Urinary bladder (tissue), 4 donors: Measurements from ENCODE around the gene PSMC3IP. TPM values are rescaled to one million over a fixed set of nuclear protein-coding genes. Genes with fewer than 3 reads are reported as not detected.
"Not testable (repeated sequence)": the region's sequence is repeated elsewhere in the genome, so short reads cannot be mapped to it uniquely, and the experiment has no call there.

ENCODE experiments used
- DNase-seq: peaks from one replicate; pipeline ENCODE4 v3.0.0-alpha.2; 2015; ENCODE audit errors: extremely low spot score
- H3K27ac ChIP-seq: one replicate; pipeline ENCODE4 v1.5.1; 2013; ENCODE audit warnings: low read depth, mild to moderate bottlenecking, moderate library complexity
- H3K36me3 ChIP-seq: one replicate; pipeline ENCODE4 v1.6.1; 2013; ENCODE audit warnings: mild to moderate bottlenecking, moderate library complexity; ENCODE audit not compliant: insufficient read depth
- H3K4me1 ChIP-seq: one replicate; pipeline ENCODE4 v1.6.1; 2013; ENCODE audit warnings: mild to moderate bottlenecking, moderate library complexity; ENCODE audit not compliant: insufficient read depth
- H3K4me3 ChIP-seq: one replicate; pipeline ENCODE4 v1.5.1; 2013; ENCODE audit warnings: low read depth, low read length
- WGBS: extraction: QIAGEN DNeasy Blood & Tissue Kit; methylation state at CpG from one replicate; pipeline ENCODE4 v1.1.7; 2013; 5-methylcytosine and 5-hydroxymethylcytosine counted together
- polyA plus RNA-seq: library from polyadenylated mRNA; stranded (reverse); fragments of 200-250 nt; gene quantifications from one replicate; pipeline ENCODE4 v1.2.3, GENCODE V29; 2013
- total RNA-seq: library from RNA; depleted of rRNA; stranded (reverse); fragments of >200 nt; gene quantifications from one replicate; pipeline ENCODE4 v1.2.3, GENCODE V29; 2014
- donor health status: healthy with polysubstance abuse.
- donor health status: healthy.

The PSMC3IP gene
- 4.5 TPM for total RNA-seq
- polyA plus RNA-seq, result 7.9 TPM

- Histone ChIP-seq H3K36me3 (peaks cover 10% of the 10 kb centered on the region), H3K4me1 (no peaks in the 10 kb centered on the region), H3K27ac (peak within 1 kb of the TSS; percentile 38), H3K4me3 (peak within 1 kb of the TSS; percentile 51)
- DNase-seq, result peak; percentile 81
- under 1% methylated on average over 52 of the region's 52 CpGs for WGBS
These were observed at the start of gene PSMC3IP for GRCh38 chr17:42577532-42578281. Gene PSMC3IP (minus strand): TSS chr17:42577729. CDS start chr17:42577686, 43 bp downstream.

DNA sequence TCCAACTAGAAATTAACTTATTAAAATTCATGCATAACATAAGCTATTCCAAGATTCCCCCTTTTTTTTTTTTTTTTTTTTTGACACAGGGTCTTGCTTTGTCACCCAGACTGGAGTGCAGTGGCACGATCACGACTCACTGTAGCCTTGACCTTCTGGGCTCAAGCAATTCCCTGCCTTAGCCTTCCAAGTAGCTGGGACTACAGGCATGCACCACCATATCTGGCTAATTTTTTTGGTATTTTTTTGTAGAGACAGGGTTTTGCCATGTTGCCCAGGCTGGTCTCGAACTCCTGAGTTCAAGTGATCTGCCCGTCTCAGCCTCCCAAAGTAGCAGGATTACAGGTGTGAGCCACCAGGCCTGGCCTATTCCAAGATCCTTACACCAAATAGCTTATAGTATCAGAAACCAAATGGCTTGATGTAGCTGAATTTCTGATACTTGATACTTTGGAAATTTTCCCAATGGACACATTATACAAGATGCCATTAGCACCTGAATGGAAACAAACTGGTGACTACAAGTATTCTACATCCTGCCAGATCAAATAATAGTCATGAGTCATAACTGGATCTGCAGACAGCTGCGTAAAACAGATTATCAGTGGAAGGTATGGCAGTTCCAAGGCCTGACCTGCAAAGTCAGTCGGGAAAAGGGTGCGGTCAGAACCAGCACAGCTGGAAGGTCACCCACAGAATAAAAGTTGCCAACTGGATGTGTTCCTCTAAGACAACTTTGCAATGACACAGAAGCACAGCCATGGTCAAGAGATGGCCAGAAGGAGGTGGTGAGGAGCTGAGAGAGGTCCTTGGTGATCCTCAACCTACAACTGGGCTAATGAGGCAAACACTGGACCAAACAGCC is 46.4 kb upstream of the PSMC3IP start:
- no peak overlapping the region for H3K4me3 ChIP-seq
- H3K36me3 ChIP-seq, result no peaks in the 10 kb centered on the region
- no peaks in the 10 kb centered on the region for H3K4me1 ChIP-seq
- WGBS, result 83% methylated on average over 7 of the region's 7 CpGs
- no peak overlapping the region for H3K27ac ChIP-seq
- no peak for DNase-seq

DNA sequence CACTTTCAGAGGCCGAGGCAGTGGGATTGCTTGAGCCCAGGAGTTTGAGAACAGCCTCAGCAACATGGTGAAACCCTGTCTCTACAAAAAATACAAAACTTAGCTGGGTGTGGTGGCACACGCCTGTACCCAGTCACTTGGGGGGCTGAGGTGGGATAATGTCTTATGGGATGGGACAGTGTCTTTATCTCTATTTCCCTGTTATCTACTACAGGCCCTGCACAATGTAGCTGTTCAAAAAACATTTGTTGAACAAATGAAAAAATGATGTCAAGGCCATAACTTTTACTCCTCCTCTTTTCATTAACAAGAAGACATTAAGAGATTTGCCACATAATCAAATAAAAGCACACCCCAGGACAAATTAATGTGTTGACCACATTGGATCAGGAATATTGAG is 45.7 kb upstream of the PSMC3IP start:
- Histone ChIP-seq H3K4me1 (no peaks in the 10 kb centered on the region), H3K4me3 (no peak overlapping the region), H3K36me3 (no peaks in the 10 kb centered on the region), H3K27ac (no peak overlapping the region)
- 86% methylated on average over 2 of the region's 2 CpGs for WGBS
- DNase-seq, result no peak

GRCh38 chr17:42621987-42622386 is 44.5 kb upstream of the PSMC3IP start:
- WGBS, result 90% methylated on average over 3 of the region's 3 CpGs
- not testable (repeated sequence) for DNase-seq, H3K36me3 ChIP-seq

GRCh38 chr17:42618442-42619150 is 41.1 kb upstream of the PSMC3IP start:
- H3K36me3 ChIP-seq, result peaks cover 2% of the 10 kb centered on the region
- WGBS, result 47% methylated on average over 9 of the region's 9 CpGs
- no peak overlapping the region for H3K4me3 ChIP-seq
- no peak overlapping the region for H3K27ac ChIP-seq
- H3K4me1 ChIP-seq, result no peaks in the 10 kb centered on the region
- DNase-seq, result no peak

More at GRCh38 chr17:42621987-42622386, 44.5 kb upstream of the PSMC3IP start:
- H3K4me1 ChIP-seq, H3K4me3 ChIP-seq, H3K27ac ChIP-seq: not testable (repeated sequence)

- Histone ChIP-seq H3K36me3 (peaks cover 2% of the 10 kb centered on the region), H3K4me3 (no peak overlapping the region), H3K4me1 (no peaks in the 10 kb centered on the region), H3K27ac (no peak overlapping the region)
- no peak for DNase-seq
- 39% methylated on average over 4 of the region's 4 CpGs for WGBS
These were observed 40.5 kb upstream of the PSMC3IP start for GRCh38 chr17:42617956-42618431.

DNA sequence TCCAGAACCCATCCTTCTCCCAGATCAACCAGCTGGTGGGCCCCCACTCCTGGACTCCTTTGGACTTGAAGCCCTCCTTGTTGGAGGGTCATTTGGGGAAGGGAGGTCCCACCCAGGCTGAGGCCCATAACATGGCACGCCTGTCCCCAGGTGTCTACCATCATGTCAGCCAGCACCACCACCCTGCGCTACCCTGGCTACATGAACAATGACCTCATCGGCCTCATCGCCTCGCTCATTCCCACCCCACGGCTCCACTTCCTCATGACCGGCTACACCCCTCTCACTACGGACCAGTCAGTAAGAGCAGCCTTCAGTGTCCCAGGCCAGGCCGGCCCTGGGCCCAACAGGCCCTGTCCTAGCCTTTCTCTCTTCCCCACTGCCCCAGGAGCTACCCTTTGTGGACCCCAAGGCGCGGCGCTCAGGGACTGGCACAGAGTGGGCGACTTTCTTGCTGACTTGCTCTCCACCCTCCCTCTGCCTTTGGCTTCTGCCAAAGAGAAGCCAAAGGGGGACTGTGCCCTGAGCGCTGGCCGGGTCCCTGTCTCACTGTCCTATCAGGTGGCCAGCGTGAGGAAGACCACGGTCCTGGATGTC is 36.3 kb upstream of the PSMC3IP start:
- no peak for DNase-seq
- Histone ChIP-seq H3K4me3 (no peak overlapping the region), H3K4me1 (no peaks in the 10 kb centered on the region), H3K27ac (no peak overlapping the region), H3K36me3 (peaks cover 2% of the 10 kb centered on the region)
- WGBS, result 96% methylated on average over 17 of the region's 17 CpGs

DNA sequence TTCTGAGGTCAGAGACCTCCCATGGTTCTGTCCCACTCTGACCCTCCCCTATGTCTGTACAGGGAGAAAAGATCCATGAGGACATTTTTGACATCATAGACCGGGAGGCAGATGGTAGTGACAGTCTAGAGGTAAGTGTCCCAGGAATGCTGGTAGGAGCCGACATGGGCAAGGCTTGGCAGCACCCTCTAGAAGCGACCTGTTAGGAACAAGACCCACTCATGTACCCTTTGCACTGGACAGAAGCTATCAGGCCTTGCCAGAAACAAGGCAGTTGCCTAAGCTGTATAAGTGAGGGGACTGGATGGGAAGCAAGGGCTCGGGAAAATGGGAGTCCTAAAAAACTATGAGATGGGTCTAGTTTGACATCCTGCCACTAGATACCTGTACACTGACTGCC is 34.5 kb upstream of the PSMC3IP start:
- Histone ChIP-seq H3K4me3 (no peak overlapping the region), H3K27ac (no peak overlapping the region), H3K4me1 (no peaks in the 10 kb centered on the region), H3K36me3 (peaks cover 2% of the 10 kb centered on the region)
- no peak for DNase-seq
- 93% methylated on average over 4 of the region's 4 CpGs for WGBS

DNA sequence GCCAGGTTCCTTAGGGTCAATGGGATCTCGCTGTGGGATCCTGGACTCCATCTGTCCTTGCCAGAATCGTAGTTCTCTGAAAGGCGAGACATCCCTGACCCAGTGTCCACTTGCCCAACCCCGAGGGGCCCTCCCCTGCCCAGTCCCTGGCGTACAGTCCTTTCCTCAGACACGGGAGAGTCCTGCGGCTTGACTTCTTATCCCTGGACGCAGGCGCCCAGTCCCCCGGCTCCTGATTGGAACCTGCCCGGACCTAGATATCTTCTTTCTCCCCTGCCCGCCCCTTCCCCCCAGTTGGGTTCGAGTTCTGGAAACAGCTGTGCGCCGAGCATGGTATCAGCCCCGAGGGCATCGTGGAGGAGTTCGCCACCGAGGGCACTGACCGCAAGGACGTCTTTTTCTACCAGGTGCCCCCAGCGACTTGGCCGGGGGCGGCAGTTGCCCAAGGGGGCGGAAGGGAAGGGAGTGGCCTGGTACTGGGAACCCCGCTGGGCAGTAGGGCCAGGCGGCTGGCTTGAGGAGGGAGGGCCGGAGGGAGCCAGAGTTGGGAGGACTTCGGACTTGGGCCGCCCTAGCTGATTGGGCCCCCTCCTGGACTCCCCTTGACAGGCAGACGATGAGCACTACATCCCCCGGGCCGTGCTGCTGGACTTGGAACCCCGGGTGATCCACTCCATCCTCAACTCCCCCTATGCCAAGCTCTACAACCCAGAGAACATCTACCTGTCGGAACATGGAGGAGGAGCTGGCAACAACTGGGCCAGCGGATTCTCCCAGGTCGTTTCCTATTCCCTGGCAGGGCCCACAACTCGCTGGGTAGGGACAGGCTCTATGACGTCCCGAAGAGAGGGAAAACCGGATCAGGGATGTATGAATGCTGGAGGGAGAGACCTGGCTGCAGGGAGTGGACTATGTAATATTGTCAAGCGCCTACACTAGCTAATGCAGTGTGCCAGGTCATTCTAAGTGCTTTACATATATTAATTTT is 32.6 kb upstream of the PSMC3IP start:
- H3K4me1 ChIP-seq, DNase-seq, H3K36me3 ChIP-seq: not testable (repeated sequence)
- Histone ChIP-seq H3K4me3 (peak overlapping the region; percentile 56), H3K27ac (peak overlapping the region; percentile 78)
- WGBS, result 10% methylated on average over 35 of the region's 42 CpGs

DNA sequence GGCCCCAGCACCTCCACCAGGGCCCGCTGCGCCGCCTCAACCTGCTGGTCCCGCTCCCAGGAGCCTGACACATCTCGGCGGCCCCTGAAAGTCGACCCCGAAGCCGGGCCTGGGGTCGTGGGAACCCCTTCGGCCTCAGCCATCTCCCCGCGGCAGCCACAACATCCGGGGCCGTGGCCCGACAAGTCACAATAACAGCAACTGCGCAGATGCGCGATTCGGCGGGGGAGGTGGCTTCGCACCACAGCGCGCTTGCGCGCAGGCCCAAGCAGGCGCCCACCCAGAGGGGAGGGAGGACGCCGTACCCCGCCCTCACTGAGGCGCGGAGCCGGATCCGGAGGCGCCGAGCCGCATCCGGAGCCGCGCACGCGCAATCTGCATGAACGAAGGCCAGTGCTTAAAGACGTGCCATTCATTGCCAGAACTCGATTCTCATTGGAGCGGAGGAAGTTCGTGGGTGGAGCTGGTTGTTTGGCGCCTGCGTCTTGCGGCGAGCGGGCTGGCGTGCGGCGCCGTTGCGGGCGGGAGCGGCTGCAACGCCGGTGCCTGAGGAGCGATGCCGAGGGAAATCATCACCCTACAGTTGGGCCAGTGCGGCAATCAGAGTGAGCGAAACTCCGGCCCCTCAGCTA is 31.8 kb upstream of the PSMC3IP start, which contains the start of the genes RETREG3 and TUBG1:
RETREG3 (minus strand) TSS at position 193 of the 632 bp plus-strand sequence; CDS start at position 143, 50 bp downstream.
TUBG1 (plus strand) TSS at position 502 of the 632 bp plus-strand sequence; CDS start at position 557, 55 bp downstream.
- Histone ChIP-seq H3K36me3 (no peaks in the 10 kb centered on the region), H3K27ac (peak within 1 kb of the TSS; percentile 88), H3K4me1 (no peaks in the 10 kb centered on the region), H3K4me3 (peak within 1 kb of the TSS; percentile 61)
- WGBS, result under 1% methylated on average over 66 of the region's 66 CpGs
- peak; percentile 96 for DNase-seq

- under 1% methylated on average over 30 of the region's 30 CpGs for WGBS
- DNase-seq, result no peak
- Histone ChIP-seq H3K36me3 (no peaks in the 10 kb centered on the region), H3K4me3 (peak overlapping the region; percentile 61), H3K27ac (peak overlapping the region; percentile 88), H3K4me1 (no peaks in the 10 kb centered on the region)
These were observed 31.0 kb upstream of the PSMC3IP start for GRCh38 chr17:42608305-42609181.
